Cardiac septum (tissue), 1 donor: Measurements from ENCODE around the gene CHSY1. TPM values are rescaled to one million over a fixed set of nuclear protein-coding genes. Genes with fewer than 3 reads are reported as not detected.

Source experiments
- DNase-seq: peaks from one replicate; pipeline ENCODE4 v3.0.0-alpha.2; 2020; ENCODE audit warnings: low spot score
- intact Hi-C: fragments of 100-400 bp; cut with DNase I; formaldehyde crosslinking; loops from one replicate; pipeline ENCODE4 v1.14.0; 2022
- total RNA-seq: library from RNA; stranded (reverse); fragmentation: NEBNext Ultra II Directional; extraction: Animal tissue kit (Norgen Biotek cat#: 25700); gene quantifications from one replicate; pipeline ENCODE4 v1.2.1, GENCODE V29; 2021
- donor health status: DM: no; HTN: no; CAD: no.

CHSY1 gene
- total RNA-seq, 1 donor from 2014 or later = 17.5 TPM

DNA sequence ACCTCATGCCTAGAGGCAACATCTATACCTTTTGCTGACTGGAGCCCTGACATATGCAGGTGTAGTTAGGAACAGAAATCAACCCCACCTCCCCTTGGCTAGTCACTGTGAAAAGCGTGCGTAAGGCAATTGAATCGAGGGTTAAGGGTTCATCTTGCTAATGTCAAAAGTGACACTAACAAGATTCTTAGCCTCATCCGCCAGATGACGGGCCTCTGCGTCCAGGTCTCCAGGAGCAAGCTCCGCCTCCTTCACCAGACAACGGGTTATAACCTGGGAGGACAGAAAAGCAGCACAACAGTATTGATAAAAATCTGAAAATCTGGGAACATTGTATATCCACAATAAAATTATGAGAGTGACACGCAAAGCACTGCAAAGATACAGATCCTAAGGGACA, 20.7 kb upstream of the CHSY1 start:
- intact Hi-C loops = loop anchor here (10.0 kb wide), 1 partner anchor 668 kb away; the partner anchor contains the start of genes ASB7 and LINS1
- no peak for DNase-seq

DNA sequence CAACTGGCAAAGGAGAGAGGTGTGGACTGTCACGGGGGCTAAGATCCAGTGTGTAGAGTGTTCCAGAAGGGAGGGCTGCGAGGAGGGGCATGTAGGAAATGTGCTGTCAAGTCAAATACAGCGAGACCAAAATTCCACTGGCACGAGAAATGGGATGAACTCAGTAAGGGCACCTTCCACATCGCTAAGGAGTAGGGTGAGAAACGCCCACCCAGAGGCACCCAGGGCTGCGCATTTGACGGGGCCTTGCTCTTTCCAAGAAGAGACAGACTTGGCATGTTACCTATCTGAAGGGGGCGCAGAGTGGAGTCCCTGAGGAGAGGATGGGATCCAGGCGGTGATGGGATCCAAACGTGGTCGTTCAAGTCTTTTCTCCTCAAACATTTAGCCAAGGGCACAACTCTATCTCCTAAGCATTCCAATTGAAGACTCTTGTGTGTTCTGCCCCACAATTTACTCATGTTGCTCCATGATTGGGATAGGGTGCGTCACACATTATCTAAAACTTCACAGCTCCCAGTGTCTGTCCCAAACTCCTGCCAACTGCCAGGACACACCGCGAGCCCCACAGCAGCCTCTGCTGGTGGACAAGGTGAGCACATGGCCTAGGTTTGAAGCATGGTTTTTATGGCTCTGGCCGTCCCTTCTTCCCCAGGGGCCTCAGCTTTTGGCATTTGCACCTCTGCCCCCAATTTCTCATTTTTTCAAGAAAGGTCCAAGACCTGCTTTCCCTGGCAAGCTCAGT, 17.8 kb upstream of the CHSY1 start:
- intact Hi-C loops = loop anchor here (10.0 kb wide), 1 partner anchor 665 kb away; the partner anchor contains the start of genes ASB7 and LINS1
- DNase-seq = no peak

DNA sequence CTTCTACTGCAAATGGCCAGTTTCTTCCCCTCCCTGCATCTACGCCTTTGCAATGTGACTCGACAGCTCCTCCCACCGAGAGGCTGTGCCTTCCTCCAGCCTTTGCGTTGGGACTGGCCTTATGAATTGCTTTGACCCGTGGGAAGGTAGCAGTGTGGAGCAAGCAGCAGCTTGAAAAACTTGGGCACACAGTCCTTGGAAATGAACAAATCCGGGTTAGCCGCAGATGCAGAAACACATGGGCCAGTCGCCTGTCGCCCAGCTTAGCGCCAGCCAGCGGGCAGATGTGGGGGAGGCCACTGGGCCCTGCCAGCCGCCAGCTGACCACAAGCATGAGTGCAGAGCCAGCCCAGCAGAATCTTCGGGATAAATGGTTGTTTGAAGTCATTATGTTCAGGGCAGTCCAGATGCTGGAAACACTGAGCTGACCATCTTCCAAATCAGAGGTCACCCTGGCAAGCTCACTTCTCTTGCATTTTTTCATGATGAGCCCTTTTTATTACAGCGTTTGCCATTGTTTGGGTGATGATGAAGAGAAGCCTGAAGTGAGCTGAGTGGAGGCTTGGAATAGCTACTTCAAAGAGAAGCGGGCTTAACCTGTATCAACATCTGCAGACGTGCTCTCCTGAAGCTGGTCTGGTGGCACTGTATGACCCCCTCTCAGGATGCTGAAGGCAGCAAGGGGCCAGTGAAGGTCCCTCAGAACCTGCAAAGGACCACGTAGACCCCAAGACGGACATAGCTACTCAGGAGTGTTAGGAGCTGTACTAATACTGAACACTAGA, 15.7 kb upstream of the CHSY1 start:
- intact Hi-C loops = no loop called here
- no peak for DNase-seq

DNA sequence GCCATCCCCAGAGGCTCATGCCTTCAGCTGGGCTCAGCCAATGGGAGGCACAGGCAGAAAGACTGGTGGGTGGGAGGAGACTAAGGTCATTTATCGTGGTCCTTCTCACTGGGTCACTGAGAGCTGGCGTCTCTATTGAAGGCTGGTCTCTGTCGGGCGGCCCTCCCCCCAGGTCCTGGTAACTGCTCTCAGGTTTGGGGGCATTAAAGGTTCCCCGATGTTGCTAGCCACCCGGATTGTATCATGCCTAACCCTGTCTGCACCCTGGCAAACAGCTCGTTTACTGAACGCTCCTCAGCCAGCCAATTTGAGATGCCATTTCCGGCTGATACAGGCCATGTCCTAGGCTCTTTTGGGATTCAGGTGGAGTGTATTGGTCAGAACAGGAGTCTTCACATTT, 14.9 kb upstream of the CHSY1 start:
- no peak for DNase-seq
- intact Hi-C loops = no loop called here

DNA sequence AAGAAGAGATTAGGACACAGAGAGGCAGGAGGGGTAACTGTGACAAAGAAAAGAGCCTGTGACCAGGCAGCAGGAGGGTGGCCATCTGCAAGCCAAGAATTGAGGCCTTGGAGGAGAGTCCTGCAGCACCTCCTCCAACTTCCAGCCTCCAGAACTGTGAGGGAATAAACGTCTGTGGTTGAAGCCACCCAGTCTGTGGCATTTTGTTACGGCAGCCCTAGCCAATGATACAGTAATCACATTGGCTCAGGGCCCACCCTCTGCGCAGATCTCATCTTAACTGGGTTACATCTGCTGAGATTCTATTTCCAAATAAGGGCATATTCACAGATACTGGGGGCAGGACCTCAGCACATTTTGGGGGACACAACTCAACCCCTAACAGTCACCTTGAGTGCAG, 14.2 kb upstream of the CHSY1 start:
- intact Hi-C loops = no loop called here
- no peak for DNase-seq

DNA sequence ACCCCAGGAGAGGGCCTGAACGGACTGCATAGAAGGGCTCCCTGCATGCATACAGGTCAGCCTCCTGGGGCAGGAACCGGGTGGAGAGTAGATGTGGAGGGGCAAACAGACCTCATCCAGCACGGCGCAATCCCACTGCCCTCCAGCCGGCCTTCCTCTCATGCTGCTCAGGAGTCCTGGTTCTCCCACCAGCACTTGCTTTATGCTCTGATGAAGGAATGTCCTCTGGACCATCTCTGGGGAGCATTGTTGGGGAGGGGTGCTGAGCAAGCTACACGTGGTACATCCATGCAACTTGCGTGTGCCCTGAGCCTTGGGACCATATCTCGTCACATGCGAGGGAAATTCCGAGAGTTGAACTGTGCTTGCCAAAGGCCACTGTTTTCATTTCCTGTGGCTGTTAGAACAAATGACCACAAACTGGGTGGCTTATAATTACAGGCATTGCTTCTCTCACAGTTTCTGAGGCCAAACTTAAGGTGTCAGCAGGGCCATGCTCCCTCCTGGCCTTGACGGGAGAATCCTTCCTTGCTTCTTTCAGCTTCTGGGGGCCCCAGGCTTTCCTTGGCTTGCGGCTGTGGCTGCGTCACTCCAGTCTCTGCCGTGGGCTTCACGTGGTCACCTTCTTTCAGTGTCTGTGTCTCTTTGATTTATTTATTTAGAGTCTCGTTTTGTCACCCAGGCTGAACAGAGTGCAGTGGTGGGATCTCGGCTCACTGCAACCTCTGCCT, 13.2 kb upstream of the CHSY1 start:
- DNase-seq = no peak
- intact Hi-C loops = no loop called here

DNA sequence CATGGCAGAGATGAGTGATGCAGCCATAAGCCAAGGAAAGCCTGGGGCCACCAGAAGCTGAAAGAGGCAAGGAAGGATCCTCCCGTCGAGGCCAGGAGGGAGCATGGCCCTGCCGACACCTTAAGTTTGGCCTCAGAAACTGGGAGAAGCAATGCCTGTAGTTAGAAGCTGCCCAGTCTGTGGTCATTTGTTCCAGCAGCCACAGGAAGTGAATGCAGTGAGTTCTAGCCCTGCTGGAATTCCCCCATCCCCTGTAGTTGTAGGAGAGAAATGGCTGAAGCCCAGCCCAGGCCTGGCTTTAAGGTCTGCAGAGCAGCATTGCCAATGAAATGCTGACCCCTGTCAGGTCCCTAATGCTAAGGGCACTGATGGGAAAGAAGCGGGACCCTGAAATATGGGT, 12.2 kb upstream of the CHSY1 start:
- intact Hi-C loops = no loop called here
- no peak for DNase-seq

DNA sequence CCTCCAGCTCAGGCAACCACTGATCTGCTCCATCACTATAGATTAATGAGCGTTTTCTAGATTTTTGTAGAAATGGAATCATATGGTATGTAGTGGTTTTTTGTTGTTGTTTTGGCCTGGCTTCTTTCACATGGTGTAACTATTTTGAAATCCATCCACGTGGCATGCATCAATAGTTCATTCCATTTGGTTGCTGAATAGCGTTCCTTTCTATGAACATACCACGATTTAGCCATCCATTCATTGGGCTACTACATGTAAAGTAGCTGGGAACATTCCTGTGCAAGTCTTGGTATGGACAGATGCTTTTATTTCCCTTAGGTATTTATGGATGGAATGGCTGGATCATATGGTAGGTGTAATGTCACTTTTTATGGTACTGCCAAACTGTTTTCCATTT, 10.7 kb upstream of the CHSY1 start:
- no peak for DNase-seq
- intact Hi-C loops = no loop called here

DNA sequence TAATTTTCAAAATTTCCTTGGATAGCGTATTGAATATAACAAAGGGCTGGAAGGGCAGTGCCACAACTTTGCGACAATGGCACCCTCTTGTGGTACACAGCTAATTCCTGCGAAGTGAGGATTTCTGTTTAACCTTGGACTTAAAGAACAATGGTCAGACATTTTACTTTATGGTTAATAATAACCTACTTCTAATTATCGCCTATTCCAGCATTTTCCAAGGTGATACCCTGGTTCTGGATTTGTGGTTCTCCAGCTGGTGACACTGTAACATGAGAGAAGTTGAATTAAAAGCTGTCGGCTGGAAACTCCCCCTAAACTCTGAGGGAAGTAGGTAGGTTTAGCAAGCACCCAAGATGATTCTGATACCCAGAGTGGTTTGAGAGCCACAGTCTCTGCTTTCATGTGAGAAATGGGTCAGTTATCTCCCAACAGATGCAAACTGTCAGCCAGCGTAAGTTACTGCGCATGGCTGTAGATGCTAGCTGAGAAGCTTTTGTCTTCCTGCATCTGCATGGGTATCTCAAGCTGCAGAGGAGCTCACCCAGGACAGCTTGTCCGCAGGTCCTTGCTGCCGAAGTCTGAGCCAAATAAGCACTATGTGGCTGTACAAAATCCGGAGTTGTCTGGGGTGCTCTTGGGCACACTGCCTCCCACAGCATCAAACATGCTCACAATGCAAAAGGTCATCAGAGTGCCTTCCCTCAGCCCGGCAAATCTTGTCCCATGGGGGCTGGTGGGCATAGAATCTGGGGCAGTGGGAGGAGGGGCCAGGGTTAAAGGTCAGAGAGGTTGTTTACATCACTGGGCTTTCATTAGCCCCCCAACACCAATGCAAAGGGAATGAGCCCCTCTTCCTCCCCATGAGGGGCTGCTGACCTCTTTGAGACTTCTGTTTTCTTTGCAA, 6.6 kb upstream of the CHSY1 start:
- intact Hi-C loops = loop anchor here (1.0 to 10.0 kb wide), 3 partner anchors 170 to 344 kb away; partner anchors contain the start of gene LRRK1
- no peak for DNase-seq

DNA sequence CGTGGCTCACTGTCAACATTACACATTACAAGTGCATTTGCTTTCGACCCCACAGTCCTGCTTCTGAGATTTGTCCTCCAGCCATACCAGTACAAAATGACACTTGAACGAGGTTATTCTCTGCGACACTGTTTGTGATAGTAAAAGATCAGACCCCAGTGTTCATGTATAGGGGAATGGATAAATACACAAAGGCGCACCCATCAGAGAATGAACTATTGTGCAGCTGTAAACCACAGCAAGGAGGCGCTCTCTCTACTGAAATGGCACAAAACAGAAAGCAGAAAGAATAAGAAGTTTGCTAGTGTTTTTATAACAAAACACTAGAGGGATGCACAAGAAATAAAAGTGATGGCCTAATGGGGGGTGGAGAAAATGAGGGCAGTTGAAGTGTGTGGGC, 4.9 kb upstream of the CHSY1 start:
- no peak for DNase-seq
- intact Hi-C loops = loop anchor here (10.0 kb wide), 1 partner anchor 342 kb away; the partner anchor contains the start of gene LRRK1

DNA sequence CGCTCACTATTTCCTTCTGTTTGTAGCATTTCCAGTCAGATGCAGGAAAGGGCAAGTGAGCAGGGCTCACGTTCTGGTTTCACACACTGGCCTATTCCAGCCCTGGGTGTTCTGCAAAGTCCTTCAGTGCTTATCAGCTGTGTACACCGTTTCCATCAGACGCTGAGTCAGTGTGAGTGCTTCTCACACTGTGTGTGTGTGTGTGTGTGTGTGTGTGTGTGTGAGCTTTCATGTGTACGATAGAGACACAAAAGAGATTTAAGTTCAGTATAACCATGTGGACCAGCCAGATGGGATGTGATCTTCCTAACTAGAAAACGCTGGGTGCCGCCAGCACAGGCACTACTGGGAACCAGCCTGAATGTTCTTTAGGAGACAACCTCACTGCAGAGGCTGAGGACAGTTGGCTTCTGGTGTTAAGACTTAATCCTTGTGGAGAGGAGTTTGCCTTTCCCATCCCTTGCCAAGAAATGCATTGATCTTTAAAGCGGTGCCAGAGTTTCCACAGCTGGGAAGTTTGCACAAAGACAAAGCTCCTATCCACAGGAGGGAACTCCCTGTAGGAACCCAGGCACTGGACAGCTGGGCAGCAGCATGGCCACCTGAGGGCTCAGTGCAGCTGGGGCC, 3.9 kb upstream of the CHSY1 start:
- intact Hi-C loops = loop anchor here (2.0 to 10.0 kb wide), 2 partner anchors 135 to 341 kb away; partner anchors contain the start of gene LRRK1

DNA sequence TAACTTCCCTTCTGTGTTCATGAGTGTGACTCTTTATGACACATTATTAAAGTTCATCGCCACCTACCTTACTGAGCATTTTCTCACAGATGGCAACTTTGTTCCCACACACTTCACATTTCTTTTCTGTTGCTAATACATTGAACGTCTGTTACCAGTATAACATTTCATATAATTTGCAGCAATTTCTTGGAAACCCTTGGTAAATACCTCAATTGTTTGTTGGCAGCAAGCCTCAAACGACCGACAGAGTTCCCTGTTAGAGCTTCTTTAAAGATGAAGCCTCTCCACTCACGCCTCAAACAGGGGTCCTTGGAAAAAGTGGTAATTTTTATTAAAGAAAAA, 3.2 kb upstream of the CHSY1 start:
- DNase-seq = no peak
- intact Hi-C loops = loop anchor here (2.0 to 10.0 kb wide), 2 partner anchors 134 to 340 kb away; partner anchors contain the start of gene LRRK1

More for the DNA sequence above, 3.9 kb upstream of the CHSY1 start:
- no peak for DNase-seq

DNA sequence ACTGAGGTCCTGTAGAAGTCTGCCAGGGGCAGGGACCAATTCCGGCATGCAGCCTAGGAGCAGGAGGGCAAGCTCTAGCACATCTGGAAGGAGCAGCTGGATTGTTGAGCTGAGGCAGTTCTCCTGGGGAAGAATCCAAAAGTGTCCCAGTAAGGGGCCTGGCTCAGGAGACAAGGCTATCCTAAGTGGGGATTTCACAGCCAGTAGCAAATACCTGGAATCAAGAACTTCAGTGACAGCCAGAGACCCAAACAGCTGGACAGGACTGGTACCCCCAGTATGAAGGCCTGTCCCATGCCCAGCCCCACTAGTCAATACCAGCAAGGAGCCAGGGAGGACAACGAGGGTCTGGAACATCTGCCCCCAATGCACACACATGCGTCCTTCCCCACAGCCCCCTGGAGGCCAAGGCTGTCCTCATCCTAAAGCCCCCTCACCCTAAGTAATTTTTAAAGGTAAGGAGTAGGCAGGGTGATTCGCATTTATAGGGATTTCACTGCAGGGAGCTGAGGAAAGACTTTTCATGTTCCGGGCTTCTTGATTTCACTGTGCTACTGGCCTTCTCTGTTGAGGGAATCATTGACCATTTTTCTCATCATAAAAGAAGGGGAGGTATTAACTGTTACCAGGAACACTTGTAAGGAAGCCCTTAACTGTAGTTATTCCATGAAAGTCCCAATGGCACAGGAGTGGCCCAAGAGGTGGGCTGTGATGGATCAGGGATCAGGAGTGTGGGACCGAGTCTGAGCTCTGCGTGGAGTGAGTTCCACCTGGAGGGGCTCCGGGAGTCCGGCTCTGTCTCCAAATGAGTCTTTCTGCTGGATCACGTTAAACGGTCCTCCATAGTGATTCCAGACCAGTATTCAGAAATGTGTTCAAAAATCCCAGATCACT, 2.6 kb upstream of the CHSY1 start:
- intact Hi-C loops = loop anchor here (2.0 to 10.0 kb wide), 3 partner anchors 52 to 340 kb away; partner anchors contain the start of gene LRRK1
- DNase-seq = no peak

DNA sequence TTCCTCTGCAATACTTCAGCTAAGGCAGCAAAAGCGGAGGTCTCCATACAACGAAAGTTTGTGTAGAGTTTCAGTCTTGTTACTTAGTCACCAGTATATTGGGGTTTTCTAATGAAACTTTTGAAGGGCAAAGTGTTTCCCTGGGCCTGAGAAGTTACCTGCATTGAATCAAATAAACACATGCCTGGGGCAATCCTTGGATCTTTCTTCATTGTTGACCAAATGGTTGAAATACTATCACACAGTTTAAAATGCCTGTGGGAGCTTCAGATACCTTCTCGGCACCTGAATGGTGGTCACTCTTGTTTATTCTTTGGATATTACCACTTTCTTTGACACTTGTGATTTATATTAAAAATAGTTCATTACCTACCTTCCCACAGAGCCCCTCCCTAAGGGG, 988 bp upstream of the CHSY1 start:
- no peak for DNase-seq
- intact Hi-C loops = loop anchor here (5.0 to 10.0 kb wide), 2 partner anchors 51 to 338 kb away; partner anchors contain the start of gene LRRK1

DNA sequence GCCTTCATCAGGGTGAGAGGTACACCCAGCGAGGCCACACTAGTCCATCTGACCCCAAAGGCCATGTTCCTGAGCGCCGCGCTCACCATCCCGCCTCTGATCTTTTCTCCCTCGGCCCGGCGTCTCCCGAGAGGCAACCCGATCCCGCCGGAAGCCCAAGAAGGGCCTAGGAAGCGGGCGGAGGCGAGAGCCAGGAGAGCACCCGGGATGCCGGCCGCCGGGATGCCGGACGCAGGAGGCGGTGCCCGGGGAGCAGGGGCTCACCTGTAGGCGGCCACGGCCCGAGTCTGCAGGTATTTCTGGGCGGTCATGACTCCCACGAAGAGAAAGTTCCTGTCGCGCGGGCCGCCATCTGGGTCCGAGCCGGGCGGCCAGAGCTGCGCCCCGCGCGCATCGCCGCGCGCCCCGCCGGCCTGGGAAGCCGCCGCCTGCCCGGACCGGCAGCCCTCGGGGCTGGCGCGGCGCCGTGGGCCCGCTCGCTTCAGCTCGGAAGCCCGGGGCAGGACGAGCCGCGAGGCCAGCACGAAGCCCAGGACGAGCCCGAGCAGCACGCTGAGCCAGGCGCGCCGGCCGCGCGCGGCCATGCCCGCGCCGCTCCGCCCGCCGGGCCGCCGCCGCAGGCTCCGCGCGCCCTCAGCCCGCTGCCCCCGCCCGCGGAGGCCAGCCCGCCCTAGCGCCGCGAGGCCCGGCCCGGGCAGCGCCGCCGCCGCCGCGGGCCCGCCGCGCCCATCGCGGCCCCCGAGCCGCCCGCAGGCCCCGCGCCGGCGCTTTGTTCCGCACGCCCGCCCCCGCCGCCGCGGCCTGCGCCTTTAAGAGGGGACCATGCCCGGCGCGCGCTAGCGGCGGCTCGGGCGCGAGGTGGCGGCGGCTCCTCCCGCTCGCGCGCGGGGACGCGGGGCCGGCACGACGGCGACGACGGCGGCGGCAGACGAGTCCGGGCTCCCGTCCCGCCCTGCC, 697 bp downstream of the CHSY1 start:
- intact Hi-C loops = loop anchor here (5.0 to 10.0 kb wide), 2 partner anchors 49 to 336 kb away; partner anchors contain the start of gene LRRK1
- no peak for DNase-seq

DNA sequence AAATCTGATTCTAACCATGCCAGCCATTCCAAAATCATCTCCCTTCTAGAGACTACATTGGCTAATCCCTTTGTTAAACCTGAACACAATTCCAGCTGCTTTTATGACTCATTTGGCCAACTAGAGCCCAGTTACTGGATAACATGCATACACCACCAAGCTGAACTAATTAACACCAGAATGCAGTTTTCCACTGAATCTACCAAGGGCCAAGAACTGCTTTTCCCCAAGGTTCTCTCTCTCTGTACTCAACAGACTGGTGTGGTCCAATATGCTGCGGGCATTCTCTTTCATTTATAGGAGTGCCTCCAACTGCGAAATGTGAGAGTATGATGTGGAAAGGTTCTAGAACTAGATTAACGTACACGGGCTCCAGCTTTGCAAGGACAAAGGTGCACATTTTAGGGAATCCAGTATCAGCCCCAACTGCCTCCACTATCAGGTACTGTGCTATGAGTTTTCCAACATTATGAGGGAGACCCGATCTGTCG, 1.5 kb downstream of the CHSY1 start:
- intact Hi-C loops = loop anchor here (5.0 to 10.0 kb wide), 2 partner anchors 48 to 336 kb away; partner anchors contain the start of gene LRRK1
- no peak for DNase-seq
